GM12878 (cell line): ENCODE results near the gene BNIP2. TPM values are rescaled to one million over a fixed set of nuclear protein-coding genes. Genes with fewer than 3 reads are reported as not detected.

Experiments used
- BMI1 ChIP-seq: fragments of 450-650 bp; IDR thresholded peaks from 2 replicates; pipeline ENCODE4 v1.6.1; 2016; ENCODE audit warnings: mild to moderate bottlenecking, moderate library complexity, borderline replicate concordance
- MEF2B ChIP-seq: fragments of 450-650 bp; IDR thresholded peaks from 2 replicates; pipeline ENCODE4 v1.6.1; 2018; ENCODE audit warnings: mild to moderate bottlenecking, moderate library complexity; ENCODE audit not compliant: partially characterized antibody, poor library complexity, severe bottlenecking
- SIN3A ChIP-seq: IDR thresholded peaks from 2 replicates; pipeline ENCODE4 v1.6.1; 2012; ENCODE audit warnings: low read depth, low read length, improper control_type of control experiment
- SMARCA5 ChIP-seq: fragments of 450-650 bp; IDR thresholded peaks from 2 replicates; pipeline ENCODE4 v1.6.1; 2017; ENCODE audit warnings: mild to moderate bottlenecking
- STAT1 ChIP-seq: fragments of 450-650 bp; conservative IDR thresholded peaks from 2 replicates; pipeline ENCODE4 v1.6.1; 2014; ENCODE audit warnings: antibody characterized with exemption, mild to moderate bottlenecking
- polyA plus RNA-seq, 11 experiments: library from polyadenylated mRNA; depleted of rRNA in 4 of 11; unstranded in 6 of 11; stranded (reverse) in 5 of 11; fragments of >200 nt; fragmentation: Nextera tagmentation in 4 of 11; fragmentation: Illumina TruSeq in 1 of 11; extraction: Ambion mirVana in 4 of 11; extraction: Trizol in 1 of 11; gene quantifications; 1 replicate in 1 of 11; 2 replicates in 10 of 11; pipeline versions ENCODE4 v1.2.1 to v1.2.3, GENCODE V29; 2011 to 2016; ENCODE audit warnings: inconsistent platforms in 2 of 11, missing spikeins in 2 of 11, low read depth in 1 of 11
- total RNA-seq, 4 experiments: library from RNA; depleted of rRNA in 3 of 4; stranded (reverse); fragments of >200 nt in 3 of 4; fragmentation: Illumina TruSeq in 1 of 4; extraction: Trizol in 1 of 4; gene quantifications; 2 replicates each; pipeline versions ENCODE4 v1.2.1 to v1.2.3, GENCODE V29; 2013 to 2021
- TF ChIP-seq, protein P1 (sequence below): fragments of 450-650 bp; IDR thresholded peaks from 2 replicates; pipeline ENCODE4 v1.6.1; 2016; ENCODE audit warnings: mild to moderate bottlenecking, moderate library complexity, borderline replicate concordance
- TF ChIP-seq, protein P2 (sequence below): fragments of 450-650 bp; IDR thresholded peaks from 2 replicates; pipeline ENCODE4 v1.6.1; 2017; ENCODE audit warnings: borderline replicate concordance
- TF ChIP-seq, protein P3 (sequence below): fragments of 150-350 bp; IDR thresholded peaks from 2 replicates; pipeline ENCODE4 v1.6.1; 2016; ENCODE audit warnings: low read depth, low read length

BNIP2 gene
- total and polyA plus RNA-seq, 10 of the 15 experiments (the other 5 are each of a cell fraction or from before 2014, with no cell fraction given), result 29.9 to 122 (median 67.7) TPM

DNA sequence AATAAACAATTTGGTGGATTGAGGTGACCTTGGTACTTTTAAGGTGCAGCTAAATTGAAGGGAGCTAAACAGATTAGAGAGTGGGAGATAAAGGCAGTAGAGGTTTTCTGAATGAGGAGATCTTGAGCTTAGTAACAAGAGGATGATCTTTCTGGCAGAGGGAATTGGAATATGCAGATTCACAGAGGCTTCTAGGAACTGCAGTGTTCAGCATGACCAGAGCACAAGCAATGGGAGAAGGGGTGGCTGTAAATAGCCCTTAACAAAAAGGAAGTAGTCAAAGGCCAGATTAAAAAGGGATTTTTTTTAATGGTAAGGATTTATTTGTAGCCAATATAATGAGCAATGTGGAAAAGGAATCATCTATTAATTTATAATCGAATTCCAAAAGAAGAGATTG lies 5.7 kb upstream of the BNIP2 start (continued):
- TF ChIP-seq, protein P1, sequence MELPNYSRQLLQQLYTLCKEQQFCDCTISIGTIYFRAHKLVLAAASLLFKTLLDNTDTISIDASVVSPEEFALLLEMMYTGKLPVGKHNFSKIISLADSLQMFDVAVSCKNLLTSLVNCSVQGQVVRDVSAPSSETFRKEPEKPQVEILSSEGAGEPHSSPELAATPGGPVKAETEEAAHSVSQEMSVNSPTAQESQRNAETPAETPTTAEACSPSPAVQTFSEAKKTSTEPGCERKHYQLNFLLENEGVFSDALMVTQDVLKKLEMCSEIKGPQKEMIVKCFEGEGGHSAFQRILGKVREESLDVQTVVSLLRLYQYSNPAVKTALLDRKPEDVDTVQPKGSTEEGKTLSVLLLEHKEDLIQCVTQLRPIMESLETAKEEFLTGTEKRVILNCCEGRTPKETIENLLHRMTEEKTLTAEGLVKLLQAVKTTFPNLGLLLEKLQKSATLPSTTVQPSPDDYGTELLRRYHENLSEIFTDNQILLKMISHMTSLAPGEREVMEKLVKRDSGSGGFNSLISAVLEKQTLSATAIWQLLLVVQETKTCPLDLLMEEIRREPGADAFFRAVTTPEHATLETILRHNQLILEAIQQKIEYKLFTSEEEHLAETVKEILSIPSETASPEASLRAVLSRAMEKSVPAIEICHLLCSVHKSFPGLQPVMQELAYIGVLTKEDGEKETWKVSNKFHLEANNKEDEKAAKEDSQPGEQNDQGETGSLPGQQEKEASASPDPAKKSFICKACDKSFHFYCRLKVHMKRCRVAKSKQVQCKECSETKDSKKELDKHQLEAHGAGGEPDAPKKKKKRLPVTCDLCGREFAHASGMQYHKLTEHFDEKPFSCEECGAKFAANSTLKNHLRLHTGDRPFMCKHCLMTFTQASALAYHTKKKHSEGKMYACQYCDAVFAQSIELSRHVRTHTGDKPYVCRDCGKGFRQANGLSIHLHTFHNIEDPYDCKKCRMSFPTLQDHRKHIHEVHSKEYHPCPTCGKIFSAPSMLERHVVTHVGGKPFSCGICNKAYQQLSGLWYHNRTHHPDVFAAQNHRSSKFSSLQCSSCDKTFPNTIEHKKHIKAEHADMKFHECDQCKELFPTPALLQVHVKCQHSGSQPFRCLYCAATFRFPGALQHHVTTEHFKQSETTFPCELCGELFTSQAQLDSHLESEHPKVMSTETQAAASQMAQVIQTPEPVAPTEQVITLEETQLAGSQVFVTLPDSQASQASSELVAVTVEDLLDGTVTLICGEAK, result no peak
- no peak for TF ChIP-seq MEF2B
- no peak for TF ChIP-seq SIN3A
- TF ChIP-seq, protein P2, sequence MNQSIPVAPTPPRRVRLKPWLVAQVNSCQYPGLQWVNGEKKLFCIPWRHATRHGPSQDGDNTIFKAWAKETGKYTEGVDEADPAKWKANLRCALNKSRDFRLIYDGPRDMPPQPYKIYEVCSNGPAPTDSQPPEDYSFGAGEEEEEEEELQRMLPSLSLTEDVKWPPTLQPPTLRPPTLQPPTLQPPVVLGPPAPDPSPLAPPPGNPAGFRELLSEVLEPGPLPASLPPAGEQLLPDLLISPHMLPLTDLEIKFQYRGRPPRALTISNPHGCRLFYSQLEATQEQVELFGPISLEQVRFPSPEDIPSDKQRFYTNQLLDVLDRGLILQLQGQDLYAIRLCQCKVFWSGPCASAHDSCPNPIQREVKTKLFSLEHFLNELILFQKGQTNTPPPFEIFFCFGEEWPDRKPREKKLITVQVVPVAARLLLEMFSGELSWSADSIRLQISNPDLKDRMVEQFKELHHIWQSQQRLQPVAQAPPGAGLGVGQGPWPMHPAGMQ, result no peak
- TF ChIP-seq BMI1, result no peak
- TF ChIP-seq, protein P3, sequence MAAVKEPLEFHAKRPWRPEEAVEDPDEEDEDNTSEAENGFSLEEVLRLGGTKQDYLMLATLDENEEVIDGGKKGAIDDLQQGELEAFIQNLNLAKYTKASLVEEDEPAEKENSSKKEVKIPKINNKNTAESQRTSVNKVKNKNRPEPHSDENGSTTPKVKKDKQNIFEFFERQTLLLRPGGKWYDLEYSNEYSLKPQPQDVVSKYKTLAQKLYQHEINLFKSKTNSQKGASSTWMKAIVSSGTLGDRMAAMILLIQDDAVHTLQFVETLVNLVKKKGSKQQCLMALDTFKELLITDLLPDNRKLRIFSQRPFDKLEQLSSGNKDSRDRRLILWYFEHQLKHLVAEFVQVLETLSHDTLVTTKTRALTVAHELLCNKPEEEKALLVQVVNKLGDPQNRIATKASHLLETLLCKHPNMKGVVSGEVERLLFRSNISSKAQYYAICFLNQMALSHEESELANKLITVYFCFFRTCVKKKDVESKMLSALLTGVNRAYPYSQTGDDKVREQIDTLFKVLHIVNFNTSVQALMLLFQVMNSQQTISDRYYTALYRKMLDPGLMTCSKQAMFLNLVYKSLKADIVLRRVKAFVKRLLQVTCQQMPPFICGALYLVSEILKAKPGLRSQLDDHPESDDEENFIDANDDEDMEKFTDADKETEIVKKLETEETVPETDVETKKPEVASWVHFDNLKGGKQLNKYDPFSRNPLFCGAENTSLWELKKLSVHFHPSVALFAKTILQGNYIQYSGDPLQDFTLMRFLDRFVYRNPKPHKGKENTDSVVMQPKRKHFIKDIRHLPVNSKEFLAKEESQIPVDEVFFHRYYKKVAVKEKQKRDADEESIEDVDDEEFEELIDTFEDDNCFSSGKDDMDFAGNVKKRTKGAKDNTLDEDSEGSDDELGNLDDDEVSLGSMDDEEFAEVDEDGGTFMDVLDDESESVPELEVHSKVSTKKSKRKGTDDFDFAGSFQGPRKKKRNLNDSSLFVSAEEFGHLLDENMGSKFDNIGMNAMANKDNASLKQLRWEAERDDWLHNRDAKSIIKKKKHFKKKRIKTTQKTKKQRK, result no peak
- TF ChIP-seq SMARCA5, result no peak
- no peak for TF ChIP-seq STAT1
